ENCODE data around the gene APLF. TPM values are rescaled to one million over a fixed set of nuclear protein-coding genes. Genes with fewer than 3 reads are reported as not detected.

The APLF gene
- total and polyA plus RNA-seq, 2 experiments from 2014 or later: 3.0 to 3.7 TPM

- H3K27ac ChIP-seq (ENCODE audit: low read depth): no peak overlapping the region
- peak overlapping the region; percentile 91 for H2AFZ ChIP-seq
These were observed 49.0 kb upstream of the APLF start for GRCh38 chr2:68418419-68418818.

More at GRCh38 chr2:68418419-68418818, 49.0 kb upstream of the APLF start:
- Histone ChIP-seq H3F3A (replicated peaks; ENCODE audit: low read depth) (no peaks in the 10 kb centered on the region), H3K36me3 (ENCODE audit: insufficient read depth) (no peaks in the 10 kb centered on the region), H4K20me1 (replicated peaks; ENCODE audit: insufficient read depth) (no peaks in the 10 kb centered on the region), H3K4me3 (no peak overlapping the region), H3K27me3 (ENCODE audit: insufficient read depth) (no peaks in the 10 kb centered on the region), H3K4me2 (0 out of 2 replicates have a peak overlapping the region, but pooled peaks have one; percentile 18), H3K9me2 (ENCODE audit: insufficient read depth) (peaks cover 3% of the 10 kb centered on the region; the same call in 1 of the 2 replicates), H3K4me1 (ENCODE audit: insufficient read depth) (peaks cover 15% of the 10 kb centered on the region), H3K79me2 (replicated peaks; ENCODE audit: insufficient read depth) (no peaks in the 10 kb centered on the region)
- ATAC-seq: no peak
- TF ChIP-seq CTCF (conservative IDR thresholded peaks at IDR 0.05; ENCODE audit: low read depth in 2 of 2): no peak
- no peak for TF ChIP-seq STAT1 (IDR thresholded peaks at IDR 0.05; ENCODE audit: unreplicated experiment)
- no peak for TF ChIP-seq ETS1 (IDR thresholded peaks at IDR 0.05)
- TF ChIP-seq CREB1 (CRISPR knock-in tag; IDR thresholded peaks at IDR 0.05; ENCODE audit: low read depth): no peak
- TF ChIP-seq EZH2phosphoT487 (IDR thresholded peaks at IDR 0.05; ENCODE audit: unreplicated experiment): no peak
- no peak for TF ChIP-seq NANOG (IDR thresholded peaks at IDR 0.05; ENCODE audit: borderline replicate concordance)
- TF ChIP-seq POLR2AphosphoS5 (IDR thresholded peaks at IDR 0.05; ENCODE audit: low read depth): no peak
- TF ChIP-seq JUNB (IDR thresholded peaks at IDR 0.05; ENCODE audit: unreplicated experiment): no peak
- TF ChIP-seq ZNF462 (CRISPR knock-in tag; IDR thresholded peaks at IDR 0.05): no peak
- no peak for TF ChIP-seq REST (IDR thresholded peaks at IDR 0.05; ENCODE audit: unreplicated experiment)
- TF ChIP-seq ZNF331 (CRISPR knock-in tag; IDR thresholded peaks at IDR 0.05; ENCODE audit: low read depth): no peak
- no peak for TF ChIP-seq EZH2 (IDR thresholded peaks at IDR 0.05; ENCODE audit: low read depth, unreplicated experiment)
- TF ChIP-seq ZNF114 (CRISPR knock-in tag; IDR thresholded peaks at IDR 0.05): no peak
- Mint-ChIP-seq H3K36me3 (ENCODE audit: low read depth) (no peaks in the 10 kb centered on the region; the same call in 2 of the 3 replicates), H3K9me3 (no peaks in the 10 kb centered on the region; the same call in 2 of the 3 replicates), H3K27ac (no peak overlapping the region), H3K27me3 (ENCODE audit: insufficient read depth, low read depth, poor library complexity) (peaks cover 2% of the 10 kb centered on the region), H3K4me1 (peaks cover 21% of the 10 kb centered on the region), H3K4me3 (no peak overlapping the region)
- no peak for DNase-seq (ENCODE audit: low spot score)
